ENCODE data around the gene SLITRK2. TPM values are rescaled to one million over a fixed set of nuclear protein-coding genes. Genes with fewer than 3 reads are reported as not detected.

The SLITRK2 gene
- total RNA-seq, 1 experiment from 2014 or later: 0.69 TPM

DNA sequence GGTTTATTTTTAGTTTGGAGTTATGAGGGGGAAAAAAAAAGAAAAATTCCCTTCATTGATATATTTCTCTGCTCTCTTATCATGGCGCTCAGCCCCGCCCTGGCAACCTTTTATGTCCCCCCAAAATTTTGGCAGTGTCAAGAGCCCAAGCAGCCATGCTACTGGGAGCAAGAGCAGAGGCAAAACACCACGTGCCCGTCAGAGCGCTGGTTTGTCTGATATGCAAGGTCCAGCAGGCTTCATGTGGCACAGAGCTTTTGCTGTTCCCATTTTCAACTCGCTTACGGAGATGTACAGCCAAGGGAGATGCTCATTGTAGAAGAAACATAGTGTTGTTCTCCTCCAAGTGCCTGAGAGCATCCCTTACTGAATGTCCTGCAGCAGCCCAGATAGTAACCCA is 27.3 kb downstream of the SLITRK2 start:
- DNase-seq (ENCODE audit: low read depth, low spot score): no peak
- in situ Hi-C loops (cut with HindIII; ENCODE audit: low pct_unique_long_range_greater_than_20kb, low sequenced_read_pairs): no loop called here

DNA sequence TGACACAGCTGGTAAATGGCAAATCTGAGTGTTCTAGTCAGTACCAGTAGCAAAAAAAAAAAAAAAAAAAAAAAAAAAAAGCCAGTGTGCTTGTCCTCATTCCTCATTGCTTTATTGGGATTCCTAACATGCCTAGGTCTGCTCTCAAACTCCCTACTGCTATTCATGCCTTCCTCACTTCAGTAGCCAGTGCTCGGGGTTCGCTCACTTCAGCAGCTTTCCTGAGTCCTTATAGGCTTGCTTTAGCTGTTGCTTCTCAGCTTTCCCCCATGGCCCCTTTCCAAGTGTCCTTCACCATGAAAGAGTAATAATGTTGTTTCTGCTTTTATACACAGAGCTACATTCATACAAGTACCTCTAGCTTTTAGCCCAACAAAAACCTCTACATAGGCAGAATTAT is 30.8 kb downstream of the SLITRK2 start:
- in situ Hi-C loops (cut with HindIII; ENCODE audit: low pct_unique_long_range_greater_than_20kb, low sequenced_read_pairs): no loop called here
- DNase-seq (ENCODE audit: low read depth, low spot score): no peak

DNA sequence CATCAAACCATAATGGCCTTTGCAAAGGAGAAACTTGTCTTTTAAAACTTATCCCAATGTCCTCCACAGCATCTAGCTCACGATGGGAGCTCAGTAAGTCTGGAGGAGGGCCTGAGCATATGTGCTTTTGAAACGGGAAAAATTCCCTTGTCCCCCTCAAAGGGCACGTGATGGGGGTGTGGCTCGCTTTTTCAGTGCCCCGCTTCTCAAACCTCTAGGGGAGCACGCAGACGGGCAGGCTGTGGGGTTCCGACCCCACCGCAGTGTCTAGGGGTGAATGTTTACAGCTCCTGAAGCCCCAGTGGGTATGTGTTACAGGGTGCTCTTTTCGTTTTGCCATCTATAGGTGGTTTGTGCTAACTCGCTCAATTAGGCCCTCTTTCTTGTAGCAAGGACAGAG is 31.2 kb downstream of the SLITRK2 start:
- in situ Hi-C loops (cut with HindIII; ENCODE audit: low pct_unique_long_range_greater_than_20kb, low sequenced_read_pairs): no loop called here
- DNase-seq (ENCODE audit: low read depth, low spot score): no peak

DNA sequence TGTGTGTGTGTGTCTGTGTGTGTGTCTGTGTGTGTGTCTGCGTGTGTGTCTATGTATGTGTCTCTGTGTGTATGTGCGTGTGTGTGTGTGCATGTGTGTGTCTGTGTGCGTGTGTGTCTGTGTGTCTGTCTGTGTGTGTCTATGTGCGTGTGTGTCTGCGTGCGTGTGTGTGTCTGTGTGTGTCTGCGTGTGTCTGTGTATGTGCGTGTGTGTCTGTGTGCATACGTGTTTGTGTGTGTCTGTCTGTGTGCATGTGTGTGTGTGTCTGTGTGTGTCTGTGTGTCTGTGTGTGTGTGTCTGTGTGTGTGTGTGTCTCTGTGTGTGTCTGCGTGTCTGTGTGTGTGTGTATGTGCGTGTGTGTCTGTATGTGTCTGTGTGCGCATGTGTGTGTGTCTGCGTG is 35.6 kb downstream of the SLITRK2 start:
- DNase-seq (ENCODE audit: low read depth, low spot score): no peak
- in situ Hi-C loops (cut with HindIII; ENCODE audit: low pct_unique_long_range_greater_than_20kb, low sequenced_read_pairs): no loop called here

DNA sequence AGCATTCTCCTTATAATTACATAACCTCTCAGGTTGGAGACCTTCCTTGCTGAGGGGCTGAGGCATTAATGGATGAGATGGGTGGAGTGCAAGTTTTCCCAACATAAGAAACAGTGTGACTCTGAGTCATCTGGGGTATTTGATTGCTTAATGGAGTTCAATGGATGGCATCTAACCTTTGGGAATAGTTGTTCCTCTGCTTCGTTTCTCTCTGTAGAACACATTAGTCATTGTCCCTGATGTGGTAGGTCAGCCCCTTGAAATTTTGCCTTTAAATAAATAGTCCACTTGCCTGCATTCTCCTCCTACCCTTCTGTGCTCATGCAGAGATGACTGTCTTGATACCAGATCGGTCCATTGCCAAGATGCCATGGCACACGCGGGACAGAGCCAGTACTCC is 38.6 kb downstream of the SLITRK2 start:
- in situ Hi-C loops (cut with HindIII; ENCODE audit: low pct_unique_long_range_greater_than_20kb, low sequenced_read_pairs): no loop called here
- peak; percentile 60 for DNase-seq (ENCODE audit: low read depth, low spot score)

DNA sequence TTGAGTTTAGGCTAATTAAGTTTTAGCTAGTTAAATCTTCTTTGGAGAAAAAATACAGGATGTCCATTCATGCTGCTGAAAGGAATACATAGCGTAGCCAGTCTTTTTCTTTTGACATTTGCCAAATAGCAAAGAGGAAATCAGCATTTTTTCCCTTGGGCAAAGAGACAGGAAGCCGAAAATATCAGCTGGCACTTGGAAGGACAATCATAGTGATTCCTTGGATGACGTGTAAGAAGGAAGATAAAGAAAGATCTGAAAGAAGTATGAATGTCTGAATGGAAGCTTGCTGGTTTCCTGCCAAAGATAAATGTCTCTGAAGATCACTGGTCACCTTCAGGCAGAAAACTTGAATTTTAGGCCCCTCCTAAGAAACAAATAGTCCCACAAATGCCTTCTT is 44.2 kb downstream of the SLITRK2 start:
- DNase-seq (ENCODE audit: low read depth, low spot score): peak; percentile 80
- in situ Hi-C loops (cut with HindIII; ENCODE audit: low pct_unique_long_range_greater_than_20kb, low sequenced_read_pairs): no loop called here

DNA sequence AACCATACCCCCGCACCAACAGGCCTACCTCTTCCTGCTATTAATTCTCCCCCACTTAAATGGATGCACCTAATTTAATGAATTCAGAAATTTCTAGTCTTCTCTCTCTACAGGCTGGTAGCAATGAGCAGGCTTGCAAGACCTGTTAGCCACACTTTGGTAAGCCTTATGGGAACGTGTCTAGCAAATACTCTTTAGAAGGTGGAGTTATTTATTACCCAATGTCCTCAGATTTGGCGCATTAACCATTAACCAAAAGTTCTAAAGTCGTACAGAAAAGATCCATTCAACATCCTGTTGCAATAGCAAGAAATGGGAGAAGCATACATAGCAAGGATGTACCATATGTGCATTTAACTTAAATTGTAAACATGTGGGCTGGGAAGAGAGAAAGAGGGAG is 47.5 kb downstream of the SLITRK2 start:
- DNase-seq (ENCODE audit: low read depth, low spot score): no peak
- in situ Hi-C loops (cut with HindIII; ENCODE audit: low pct_unique_long_range_greater_than_20kb, low sequenced_read_pairs): no loop called here

Small RNA genes lying within 50 kb of the gene (small RNA-seq; reads per million reads assigned to genes)
- 0 reads per million in 2 experiments for gene AL109653.1
